Heart left ventricle (tissue), 16 donors: ENCODE results near the gene NIPAL4. TPM values are rescaled to one million over a fixed set of nuclear protein-coding genes. Genes with fewer than 3 reads are reported as not detected.

Experiments used
- ATAC-seq, 4 donors: fragments of 200-7000 bp; cut with Tn5 transposase; one replicate each; pipeline ENCODE4 v1.9.1; 2020 to 2022; ENCODE audit warnings: moderate library complexity in 4 of 4, mild to moderate bottlenecking in 3 of 4, moderate number of reproducible peaks in 1 of 4
- DNase-seq, 5 donors: peaks; one replicate each; pipeline ENCODE4 v3.0.0-alpha.2; 2020
- H3K27ac ChIP-seq, 12 donors: fragments of 200-600 bp; sonication (generic) in 4 of 12; one replicate each; pipeline versions ENCODE4 v1.5.0 to v1.8.0; 2016 to 2022; ENCODE audit warnings: mild to moderate bottlenecking in 2 of 12
- H3K27me3 ChIP-seq, 9 donors: fragments of 200-600 bp; sonication (generic) in 2 of 9; one replicate each; pipeline versions ENCODE4 v1.5.1 to v1.8.0; 2016 to 2022; ENCODE audit warnings: mild to moderate bottlenecking in 3 of 9
- H3K36me3 ChIP-seq, 9 donors: fragments of 200-600 bp; sonication (generic) in 2 of 9; one replicate each; pipeline versions ENCODE4 v1.5.0 to v1.8.0; 2018 to 2022; ENCODE audit warnings: mild to moderate bottlenecking in 2 of 9
- H3K4me1 ChIP-seq, 12 donors: fragments of 200-600 bp; sonication (generic) in 4 of 12; one replicate each; pipeline versions ENCODE4 v1.5.0 to v1.8.0; 2016 to 2022; ENCODE audit warnings: mild to moderate bottlenecking in 3 of 12
- H3K4me3 ChIP-seq, 12 donors: fragments of 200-600 bp; sonication (generic) in 4 of 12; one replicate each; pipeline versions ENCODE4 v1.5.0 to v1.8.0; 2017 to 2022; ENCODE audit warnings: mild to moderate bottlenecking in 9 of 12, moderate library complexity in 4 of 12
- H3K9me3 ChIP-seq, 12 donors: fragments of 200-600 bp; sonication (generic) in 4 of 12; one replicate each; pipeline versions ENCODE4 v1.5.0 to v1.8.0; 2016 to 2022; ENCODE audit warnings: mild to moderate bottlenecking in 1 of 12
- POLR2A ChIP-seq, 2 donors: fragments of 450-650 bp; IDR thresholded peaks; one replicate each; pipeline ENCODE4 v1.6.1; 2017; ENCODE audit warnings: antibody characterized with exemption in 2 of 2, mild to moderate bottlenecking in 2 of 2, moderate library complexity in 2 of 2
- WGBS, 4 donors: extraction: QIAGEN DNeasy Blood & Tissue Kit in 2 of 4; methylation state at CpG; one replicate each; pipeline versions ENCODE4 v1.1.5 to v1.1.7; 2013 to 2018; 5-methylcytosine and 5-hydroxymethylcytosine counted together
- intact Hi-C, 10 donors: fragments of 100-400 bp; cut with DNase I; formaldehyde crosslinking; loops; one replicate each; pipeline versions ENCODE4 v1.11.1 to v1.14.2; 2022
- polyA plus RNA-seq, 2 donors: library from polyadenylated mRNA; stranded (reverse); fragments of 200-250 nt; gene quantifications; one replicate each; pipeline ENCODE4 v1.2.3, GENCODE V29; 2013
- total RNA-seq, 9 donors: library from RNA; depleted of rRNA in 2 of 9; stranded (reverse); fragments of >200 nt in 2 of 9; fragmentation: NEBNext Ultra II Directional in 3 of 9; extraction: Animal tissue kit (Norgen Biotek cat#: 25700) in 3 of 9; gene quantifications; one replicate each; pipeline versions ENCODE4 v1.1.0 to v1.2.4, GENCODE V29; 2016 to 2023
- TF ChIP-seq, protein P1 (sequence below), 12 donors: fragments of 200-600 bp; sonication (generic) in 4 of 12; IDR thresholded peaks; one replicate each; pipeline versions ENCODE4 v1.5.0 to v1.8.0; 2018 to 2022; ENCODE audit warnings: antibody characterized with exemption in 12 of 12, mild to moderate bottlenecking in 5 of 12
- donor health status: ischemic (EF 13 %, LVEDD 7.1; RV severe dilation, severe dysfunction).
- donor health status: healthy with polysubstance abuse.
- donor health status: DM: no; HTN: yes; CAD: no.
- donor health status: DM: no; HTN: no; CAD: no.
- donor health status: ischemic (EF 25% LVEDD 6.9; RV normal size, moderate dysfunction).
- donor health status: ischemic (EF 25% LVEDD 5.7; RV mildly dilated, moderate dysfunction).
- donor health status: healthy.
- donor health status: DM: yes; HTN: yes; CAD: no.
- donor health status: ischemic (EF 35%, LVEDD 5.7; RV mildly dilated, moderate dysfunction).
- donor health status: nonischemic (EF 11% LVEDD 7.7; RV severe dilation, severe dysfunction).
- donor health status: DM: yes; HTN: yes; CAD: no.
- donor health status: PGD.
- donor health status: ischemic (EF 29% LVEDD 5.4; RV normal size, mild dysfunction).
- donor health status: nonischemic (EF 23%, LVEDD 6.1; RV moderate dilation, normal function).

Gene NIPAL4
- total and polyA plus RNA-seq, 11 donors = 0.07 to 0.68 (median 0.22) TPM; not detected in 7

DNA sequence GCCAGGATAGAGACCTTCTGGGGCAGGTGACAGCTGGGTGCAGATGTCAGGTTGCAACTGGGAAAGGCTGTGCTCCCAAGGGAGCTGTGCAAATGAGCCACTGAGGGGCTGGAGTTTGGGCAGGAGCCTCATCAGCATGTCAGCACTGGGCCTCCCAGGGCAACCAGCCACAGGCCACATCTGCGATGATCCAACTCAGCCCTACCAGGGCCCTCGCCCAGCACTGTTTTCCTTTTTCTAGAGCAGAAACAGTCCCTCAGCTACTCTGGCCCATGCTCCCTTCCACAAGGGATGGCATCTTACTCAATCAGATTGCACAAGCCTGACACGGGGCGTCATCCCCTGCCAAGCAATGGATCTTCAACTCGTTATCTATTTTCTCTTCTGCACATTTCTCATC, 24.8 kb downstream of the NIPAL4 start:
- intact Hi-C loops = no loop called here
- Histone ChIP-seq H3K9me3 (no peaks in the 10 kb centered on the region), H3K4me1 (peaks cover 0 to 18% (median 2%) of the 10 kb centered on the region in 12 donors), H3K27ac (peak overlapping the region in 1 of 12 donors; percentile 3), H3K36me3 (peaks cover 0 to 98% (median 81%) of the 10 kb centered on the region in 9 donors), H3K4me3 (no peak overlapping the region), H3K27me3 (no peaks in the 10 kb centered on the region)
- WGBS, 4 donors = 67 to 76% (median 73%) methylated on average over 5 of the region's 5 CpGs
- DNase-seq = peak in 2 of 5 donors; percentile 72 to 78
- peak in 3 of 4 donors; percentile 41 to 73 (median 69) for ATAC-seq
- TF ChIP-seq, protein P1, sequence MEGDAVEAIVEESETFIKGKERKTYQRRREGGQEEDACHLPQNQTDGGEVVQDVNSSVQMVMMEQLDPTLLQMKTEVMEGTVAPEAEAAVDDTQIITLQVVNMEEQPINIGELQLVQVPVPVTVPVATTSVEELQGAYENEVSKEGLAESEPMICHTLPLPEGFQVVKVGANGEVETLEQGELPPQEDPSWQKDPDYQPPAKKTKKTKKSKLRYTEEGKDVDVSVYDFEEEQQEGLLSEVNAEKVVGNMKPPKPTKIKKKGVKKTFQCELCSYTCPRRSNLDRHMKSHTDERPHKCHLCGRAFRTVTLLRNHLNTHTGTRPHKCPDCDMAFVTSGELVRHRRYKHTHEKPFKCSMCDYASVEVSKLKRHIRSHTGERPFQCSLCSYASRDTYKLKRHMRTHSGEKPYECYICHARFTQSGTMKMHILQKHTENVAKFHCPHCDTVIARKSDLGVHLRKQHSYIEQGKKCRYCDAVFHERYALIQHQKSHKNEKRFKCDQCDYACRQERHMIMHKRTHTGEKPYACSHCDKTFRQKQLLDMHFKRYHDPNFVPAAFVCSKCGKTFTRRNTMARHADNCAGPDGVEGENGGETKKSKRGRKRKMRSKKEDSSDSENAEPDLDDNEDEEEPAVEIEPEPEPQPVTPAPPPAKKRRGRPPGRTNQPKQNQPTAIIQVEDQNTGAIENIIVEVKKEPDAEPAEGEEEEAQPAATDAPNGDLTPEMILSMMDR (IDR thresholded peaks at IDR 0.05) = no peak
- TF ChIP-seq POLR2A (IDR thresholded peaks at IDR 0.05) = no peak

DNA sequence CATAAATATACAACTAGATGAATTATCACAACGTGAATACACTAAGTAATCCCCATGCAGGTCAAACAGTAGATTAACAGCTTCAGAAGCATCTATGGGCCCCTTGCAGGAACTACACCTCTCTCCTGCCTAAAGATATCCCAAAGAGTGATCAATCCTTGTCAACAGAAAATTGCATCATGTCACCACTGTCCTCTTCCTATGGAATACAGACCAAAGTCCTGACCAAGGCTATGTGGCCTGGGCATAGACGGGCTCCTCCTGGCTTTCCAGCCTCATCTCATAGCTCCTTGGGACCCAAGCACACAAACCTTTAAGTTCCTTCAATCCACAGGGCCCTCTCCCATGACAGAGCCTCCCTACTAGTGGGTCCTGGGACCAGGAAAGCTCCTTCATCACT, 25.3 kb downstream of the NIPAL4 start:
- 83 to 92% (median 88%) methylated on average over 2 of the region's 2 CpGs for WGBS, 4 donors
- H3K9me3 ChIP-seq = no peaks in the 10 kb centered on the region
- peaks cover 0 to 98% (median 81%) of the 10 kb centered on the region in 9 donors for H3K36me3 ChIP-seq
- H3K27me3 ChIP-seq = no peaks in the 10 kb centered on the region
- H3K27ac ChIP-seq = no peak overlapping the region
- no peak overlapping the region for H3K4me3 ChIP-seq
- TF ChIP-seq, protein P1 (IDR thresholded peaks at IDR 0.05) = no peak
- TF ChIP-seq POLR2A (IDR thresholded peaks at IDR 0.05) = no peak
- DNase-seq (no peak), ATAC-seq (no peak)
- intact Hi-C loops = no loop called here
- H3K4me1 ChIP-seq = peaks cover 0 to 13% (median 2%) of the 10 kb centered on the region in 12 donors

DNA sequence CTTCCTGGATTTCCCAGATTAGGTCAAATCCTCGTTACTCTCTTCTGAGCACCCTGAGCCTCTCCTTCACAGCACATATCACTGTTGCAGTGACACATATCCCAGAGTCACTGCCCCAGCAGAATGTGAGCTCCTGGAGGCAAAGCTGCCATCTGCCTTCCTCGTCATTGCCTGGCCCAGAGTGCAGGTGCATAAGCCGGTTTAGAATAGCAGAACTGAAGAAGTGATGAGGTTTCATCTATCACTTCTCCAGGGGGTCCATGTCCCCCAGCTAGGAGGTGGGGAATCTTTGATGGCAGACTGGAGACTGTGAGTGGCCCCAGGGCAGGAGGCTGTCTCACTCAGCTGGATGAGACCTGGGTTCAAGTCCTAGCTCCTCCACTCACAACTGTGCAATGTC, 25.8 kb downstream of the NIPAL4 start:
- Histone ChIP-seq H3K9me3 (no peaks in the 10 kb centered on the region), H3K4me1 (peaks cover 0 to 13% (median 2%) of the 10 kb centered on the region in 12 donors), H3K4me3 (no peak overlapping the region), H3K27ac (peak overlapping the region in 1 of 12 donors; percentile 22), H3K36me3 (peaks cover 0 to 98% (median 81%) of the 10 kb centered on the region in 9 donors), H3K27me3 (no peaks in the 10 kb centered on the region)
- 90 to 98% (median 94%) methylated on average over 3 of the region's 3 CpGs for WGBS, 4 donors
- no peak for TF ChIP-seq POLR2A (IDR thresholded peaks at IDR 0.05)
- TF ChIP-seq, protein P1 (IDR thresholded peaks at IDR 0.05) = no peak
- intact Hi-C loops = no loop called here
- no peak for DNase-seq
- no peak for ATAC-seq

DNA sequence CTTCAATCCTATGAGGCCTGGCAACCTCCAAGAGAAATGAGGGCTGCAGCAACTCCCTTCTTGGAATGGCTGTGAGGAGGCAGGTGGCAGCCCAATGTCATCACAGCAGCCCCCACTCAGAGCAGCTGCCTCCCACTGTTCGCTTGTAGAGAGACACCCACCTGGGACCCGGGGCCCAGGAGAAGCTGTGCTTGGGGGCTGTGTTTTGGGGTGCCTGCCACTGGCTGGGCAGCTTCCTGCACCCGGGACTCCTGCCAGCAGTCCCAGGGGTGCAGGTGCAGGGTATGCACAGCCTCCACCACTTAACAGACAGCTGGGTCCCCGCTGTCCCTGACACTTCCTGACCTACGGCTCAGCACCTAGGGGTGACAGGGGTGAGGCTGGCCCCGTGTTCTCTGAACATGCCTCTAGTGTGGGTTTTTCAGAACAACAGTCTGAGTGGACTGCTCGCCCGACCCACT, 26.2 kb downstream of the NIPAL4 start:
- ATAC-seq (peak in 1 of 4 donors; percentile 27), DNase-seq (no peak)
- Histone ChIP-seq H3K27me3 (no peaks in the 10 kb centered on the region), H3K27ac (peak overlapping the region in 1 of 12 donors; percentile 22), H3K9me3 (no peaks in the 10 kb centered on the region), H3K4me1 (peaks cover 0 to 13% (median 2%) of the 10 kb centered on the region in 12 donors), H3K4me3 (no peak overlapping the region), H3K36me3 (peaks cover 0 to 98% (median 81%) of the 10 kb centered on the region in 9 donors)
- WGBS, 4 donors = 79 to 87% (median 85%) methylated on average over 5 to 8 of the region's 8 CpGs
- intact Hi-C loops = no loop called here
- TF ChIP-seq POLR2A (IDR thresholded peaks at IDR 0.05) = no peak
- TF ChIP-seq, protein P1 (IDR thresholded peaks at IDR 0.05) = no peak
